Endothelial cell of hepatic sinusoid (primary cell): ENCODE measurements around the gene SLC8A1.

ENCODE experiments used
- in situ Hi-C: cut with HindIII; loops from 2 replicates; pipeline ENCODE4 v1.10.0; 2017; ENCODE audit warnings: low sequenced_read_pairs

The SLC8A1 gene

GRCh38 chr2:40210344-40210967, 241.4 kb downstream of the SLC8A1 start:
- in situ Hi-C loops: no loop called here

GRCh38 chr2:40209761-40210160, 242.1 kb downstream of the SLC8A1 start:
- in situ Hi-C loops: no loop called here

GRCh38 chr2:40208463-40208862, 243.4 kb downstream of the SLC8A1 start:
- in situ Hi-C loops: no loop called here

GRCh38 chr2:40204268-40204667, 247.6 kb downstream of the SLC8A1 start:
- in situ Hi-C loops: no loop called here

GRCh38 chr2:40202798-40203400, 249.0 kb downstream of the SLC8A1 start:
- in situ Hi-C loops: no loop called here

- in situ Hi-C loops: no loop called here
Observed at GRCh38 chr2:40201425-40201824, 250.5 kb downstream of the SLC8A1 start.

- in situ Hi-C loops: no loop called here
Observed at GRCh38 chr2:40200366-40200915, 251.4 kb downstream of the SLC8A1 start.

GRCh38 chr2:40199771-40200170, 252.1 kb downstream of the SLC8A1 start:
- in situ Hi-C loops: no loop called here

GRCh38 chr2:40197121-40197520, 254.8 kb downstream of the SLC8A1 start:
- in situ Hi-C loops: no loop called here

GRCh38 chr2:40193670-40194026, 258.2 kb downstream of the SLC8A1 start:
- in situ Hi-C loops: no loop called here

GRCh38 chr2:40192864-40193669, 258.8 kb downstream of the SLC8A1 start:
- in situ Hi-C loops: no loop called here

GRCh38 chr2:40190457-40190856, 261.4 kb downstream of the SLC8A1 start:
- in situ Hi-C loops: no loop called here

- in situ Hi-C loops: no loop called here
Observed at GRCh38 chr2:40189881-40190280, 262.0 kb downstream of the SLC8A1 start.

GRCh38 chr2:40187054-40187453, 264.8 kb downstream of the SLC8A1 start:
- in situ Hi-C loops: no loop called here

GRCh38 chr2:40184551-40184950, 267.3 kb downstream of the SLC8A1 start:
- in situ Hi-C loops: no loop called here

GRCh38 chr2:40181855-40182254, 270.0 kb downstream of the SLC8A1 start:
- in situ Hi-C loops: no loop called here

- in situ Hi-C loops: no loop called here
Observed at GRCh38 chr2:40179801-40180200, 272.1 kb downstream of the SLC8A1 start.

- in situ Hi-C loops: no loop called here
Observed at GRCh38 chr2:40178971-40179370, 272.9 kb downstream of the SLC8A1 start.

GRCh38 chr2:40178171-40178778, 273.6 kb downstream of the SLC8A1 start:
- in situ Hi-C loops: no loop called here

GRCh38 chr2:40177366-40177765, 274.5 kb downstream of the SLC8A1 start:
- in situ Hi-C loops: no loop called here

- in situ Hi-C loops: no loop called here
Observed at GRCh38 chr2:40173276-40173675, 278.6 kb downstream of the SLC8A1 start.
